A549 (cell line): ENCODE data around the gene PALLD.

ENCODE experiments used
- ATOH8 ChIP-seq: fragments of 250-450 bp; sonication (Bioruptor Pico); IDR thresholded peaks from 2 replicates; pipeline ENCODE4 v1.5.0; 2020; ENCODE audit warnings: low read depth, mild to moderate bottlenecking, moderate library complexity
- CBX2 ChIP-seq: fragments of 200-600 bp; sonication (generic); IDR thresholded peaks from 2 replicates; pipeline ENCODE4 v1.6.1; 2016; ENCODE audit warnings: low read depth, mild to moderate bottlenecking, borderline replicate concordance
- CTCF ChIP-seq: fragments of >200 bp; sonication (Bioruptor Twin); formaldehyde crosslinking; IDR thresholded peaks from 3 replicates; pipeline ENCODE4 v1.5.1; 2016
- EP300 ChIP-seq, 2 experiments: fragments of >200 bp; sonication (Bioruptor Twin); formaldehyde crosslinking; IDR thresholded peaks; 2 replicates in 1 of 2; 3 replicates in 1 of 2; pipeline ENCODE4 v1.6.1; 2016 to 2017
- NR3C1 ChIP-seq: fragments of >200 bp; sonication (Bioruptor Twin); formaldehyde crosslinking; IDR thresholded peaks from 3 replicates; pipeline ENCODE4 v1.6.1; 2017
- POLR2A ChIP-seq: IDR thresholded peaks from 2 replicates; pipeline ENCODE4 v1.6.1; 2012; ENCODE audit warnings: mild to moderate bottlenecking, low read length
- POLR2AphosphoS2 ChIP-seq: conservative IDR thresholded peaks from 2 replicates; pipeline ENCODE4 v1.6.1; 2012; ENCODE audit warnings: low read length, improper control_type of control experiment, inconsistent platforms
- ZFP36 ChIP-seq: fragments of 450-650 bp; IDR thresholded peaks from 2 replicates; pipeline ENCODE4 v1.6.1; 2014; ENCODE audit warnings: borderline replicate concordance; ENCODE audit not compliant: partially characterized antibody
- ZSCAN20 ChIP-seq: fragments of 250-450 bp; sonication (Bioruptor Pico); IDR thresholded peaks from 2 replicates; pipeline ENCODE4 v1.8.0; 2022; ENCODE audit warnings: mild to moderate bottlenecking, moderate library complexity

GRCh38 chr4:168629566-168629965 is 132.7 kb downstream of the PALLD start:
- TF ChIP-seq ATOH8 (CRISPR knock-in tag) (no peak), EP300 (IDR thresholded peaks at IDR 0.05) (no peak), CTCF (no peak), POLR2AphosphoS2 (no peak), POLR2A (no peak), CBX2 (no peak), ZSCAN20 (CRISPR knock-in tag) (no peak), ZFP36 (no peak), NR3C1 (no peak)
